Measurements from ENCODE around the gene MCRS1. TPM values are rescaled to one million over a fixed set of nuclear protein-coding genes. Genes with fewer than 3 reads are reported as not detected.

Gene MCRS1
- total RNA-seq, 1 experiment from 2014 or later = 103 TPM

DNA sequence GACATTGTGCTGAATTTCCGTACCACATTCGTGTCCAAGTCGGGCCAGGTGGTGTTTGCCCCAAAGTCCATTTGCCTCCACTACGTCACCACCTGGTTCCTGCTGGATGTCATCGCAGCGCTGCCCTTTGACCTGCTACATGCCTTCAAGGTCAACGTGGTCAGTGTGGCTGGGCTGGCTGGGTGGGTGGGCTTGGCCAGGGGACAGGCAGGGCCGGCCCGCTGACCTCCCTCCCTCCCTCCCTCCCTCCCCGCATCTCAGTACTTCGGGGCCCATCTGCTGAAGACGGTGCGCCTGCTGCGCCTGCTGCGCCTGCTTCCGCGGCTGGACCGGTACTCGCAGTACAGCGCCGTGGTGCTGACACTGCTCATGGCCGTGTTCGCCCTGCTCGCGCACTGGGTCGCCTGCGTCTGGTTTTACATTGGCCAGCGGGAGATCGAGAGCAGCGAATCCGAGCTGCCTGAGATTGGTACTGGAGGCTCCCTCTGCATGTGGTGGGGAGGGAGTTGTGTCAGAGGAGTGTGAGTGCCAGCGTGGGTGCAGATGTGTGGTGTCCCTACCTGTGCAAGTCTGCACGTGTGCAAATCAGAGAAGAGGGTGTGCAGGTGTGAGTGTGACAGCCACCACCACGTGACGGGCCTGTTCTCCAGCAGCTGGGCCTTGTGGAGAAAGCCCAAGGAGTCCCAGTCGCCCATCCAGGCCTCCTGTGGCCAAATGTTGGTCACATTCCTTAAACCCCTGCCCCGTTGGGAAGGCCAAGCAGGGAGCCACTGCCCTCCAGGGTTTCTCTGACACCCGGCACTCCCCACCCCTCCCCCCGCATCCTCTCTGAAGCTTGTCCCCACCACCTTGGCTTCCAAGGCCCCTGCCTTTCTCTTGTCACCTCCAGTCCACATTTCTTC, 23.8 kb downstream of the MCRS1 start:
- no peak overlapping the region for H4K5ac ChIP-seq (ENCODE audit: insufficient read length, low read depth, low read length)
- H4K20me1 ChIP-seq (ENCODE audit: control insufficient read depth, insufficient read depth, insufficient read length) = no peaks in the 10 kb centered on the region
- H3K56ac ChIP-seq (ENCODE audit: insufficient read length, low read depth, low read length) = no peak overlapping the region
- no peaks in the 10 kb centered on the region for H3K4me1 ChIP-seq (ENCODE audit: insufficient read depth, low read length)
- no peaks in the 10 kb centered on the region for H3K79me1 ChIP-seq (ENCODE audit: insufficient read depth, low read depth, low read length, poor library complexity, severe bottlenecking)
- no peaks in the 10 kb centered on the region for H3K79me2 ChIP-seq (ENCODE audit: insufficient read depth, low read length)
- Mint-ChIP-seq H3K4me1 (peaks cover 16 to 38% of the 10 kb centered on the region in 2 experiments), H3K4me3 (peak overlapping the region; percentile 53 to 72), H3K27me3 (ENCODE audit: low read depth) (peaks cover 97% of the 10 kb centered on the region), H3K9me3 (no peaks in the 10 kb centered on the region), H3K36me3 (ENCODE audit: insufficient read depth in 1 of 3, low read depth in 3 of 3) (no peaks in the 10 kb centered on the region), H3K27ac (no peak overlapping the region; a peak in 1 of 7 replicates)
- H4K91ac ChIP-seq (ENCODE audit: insufficient read length, low read depth, low read length) = no peak overlapping the region
- H3K23ac ChIP-seq (ENCODE audit: insufficient read length, low read depth, low read length) = no peak overlapping the region
- no peak overlapping the region for H2BK20ac ChIP-seq (ENCODE audit: low read depth, low read length, poor library complexity, severe bottlenecking)
- H3K4ac ChIP-seq (ENCODE audit: low read depth, low read length) = no peak overlapping the region
- no peak overlapping the region for H3K14ac ChIP-seq (ENCODE audit: insufficient read depth, low read length)
- peak overlapping the region; percentile 44 for H3K4me2 ChIP-seq (ENCODE audit: insufficient read depth, insufficient read length, low read length)
- H3K27ac ChIP-seq (ENCODE audit: insufficient read length, low read depth, low read length) = no peak overlapping the region
- H3K9me3 ChIP-seq (ENCODE audit: control insufficient read depth, low read depth, low read length) = no peaks in the 10 kb centered on the region
- H2BK12ac ChIP-seq (ENCODE audit: insufficient read length, low read depth, low read length) = no peak overlapping the region
- H3K9ac ChIP-seq (ENCODE audit: extremely low read depth, insufficient read length, low read length) = no peak overlapping the region
- no peak overlapping the region for H4K8ac ChIP-seq (replicated peaks; ENCODE audit: insufficient read length, low read depth, low read length)
- H3T11ph ChIP-seq (ENCODE audit: low read length) = no peak overlapping the region
- no peak overlapping the region for H2AFZ ChIP-seq (ENCODE audit: low read length)
- DNase-seq = peak; percentile 61
- H3K18ac ChIP-seq (ENCODE audit: insufficient read length, low read depth, low read length) = no peak overlapping the region
- peaks cover 45% of the 10 kb centered on the region; the same call in 1 of the 2 replicates for H3K27me3 ChIP-seq (ENCODE audit: insufficient read depth, low read length)
- no peak overlapping the region for H2BK15ac ChIP-seq (ENCODE audit: low read depth, low read length)
- TF ChIP-seq CTCF (conservative IDR thresholded peaks at IDR 0.05) = no peak
- H2AK5ac ChIP-seq (ENCODE audit: insufficient read length, low read length) = no peak overlapping the region
- H2BK5ac ChIP-seq (ENCODE audit: insufficient read length, low read length) = no peak overlapping the region
- WGBS (ENCODE audit: extremely low coverage, insufficient read length, low lambda C conversion rate) = no CpG with 5 or more reads among the region's 39 CpGs
- H2BK120ac ChIP-seq (ENCODE audit: low read depth, low read length, poor library complexity, severe bottlenecking) = no peak overlapping the region
- H3K23me2 ChIP-seq (ENCODE audit: insufficient read length, low read depth, low read length, poor library complexity, severe bottlenecking) = peaks cover 10% of the 10 kb centered on the region

Data from H9 (cell line).